Stomach (tissue), 9 donors: ENCODE measurements around the gene TSPAN32. TPM values are rescaled to one million over a fixed set of nuclear protein-coding genes. Genes with fewer than 3 reads are reported as not detected.

Experiments
- DNase-seq, 2 donors: peaks; one replicate each; pipeline versions ENCODE4 v3.0.0 to v3.0.0-alpha.2; 2013 to 2019
- H3K27ac ChIP-seq, 5 donors: fragments of 200-600 bp in 4 of 5; sonication (generic) in 4 of 5; one replicate each; pipeline ENCODE4 v1.5.1; 2013 to 2019; ENCODE audit warnings: mild to moderate bottlenecking in 1 of 5, moderate library complexity in 1 of 5
- H3K27me3 ChIP-seq, 3 donors: fragments of 200-600 bp; sonication (generic); one replicate each; pipeline ENCODE4 v1.5.1; 2017 to 2019; ENCODE audit warnings: mixed run types in 1 of 3
- H3K36me3 ChIP-seq, 4 donors: fragments of 200-600 bp; sonication (generic); 1 replicate in 3 of 4; 2 replicates in 1 of 4; pipeline ENCODE4 v1.5.1; 2016 to 2019
- H3K4me1 ChIP-seq, 4 donors: fragments of 200-600 bp; sonication (generic); one replicate each; pipeline ENCODE4 v1.5.1; 2016 to 2019
- H3K4me3 ChIP-seq, 4 donors: fragments of 200-600 bp; sonication (generic) in 3 of 4; one replicate each; pipeline ENCODE4 v1.5.1; 2016 to 2019; ENCODE audit warnings: mild to moderate bottlenecking in 1 of 4
- H3K9me3 ChIP-seq, 4 donors: fragments of 200-600 bp; sonication (generic); one replicate each; pipeline ENCODE4 v1.5.1; 2016 to 2019
- EP300 ChIP-seq: sonication (generic); formaldehyde crosslinking; IDR thresholded peaks from one replicate; pipeline ENCODE4 v1.6.1; 2017; ENCODE audit warnings: antibody characterized with exemption
- POLR2A ChIP-seq, 4 donors: fragments of 450-650 bp; IDR thresholded peaks; one replicate each; pipeline ENCODE4 v1.6.1; 2016; ENCODE audit warnings: antibody characterized with exemption in 4 of 4, control low read depth in 2 of 4, mild to moderate bottlenecking in 1 of 4, moderate library complexity in 1 of 4
- POLR2AphosphoS5 ChIP-seq, 3 donors: sonication (generic); formaldehyde crosslinking; IDR thresholded peaks; one replicate each; pipeline ENCODE4 v1.6.1; 2016; ENCODE audit warnings: antibody characterized with exemption in 3 of 3
- WGBS, 5 donors: extraction: QIAGEN DNeasy Blood & Tissue Kit in 3 of 5; methylation state at CpG; one replicate each; pipeline versions ENCODE4 v1.1.5 to v1.1.7; 2013 to 2018; 5-methylcytosine and 5-hydroxymethylcytosine counted together
- intact Hi-C: fragments of 100-400 bp; cut with DNase I; formaldehyde crosslinking; loops from one replicate; pipeline ENCODE4 v1.15.1; 2023; ENCODE audit warnings: low total_unique reads
- polyA plus RNA-seq, 3 donors: library from polyadenylated mRNA; stranded (reverse); fragments of 200-250 nt; gene quantifications; one replicate each; pipeline ENCODE4 v1.2.3, GENCODE V29; 2013
- total RNA-seq, 5 donors: library from RNA; depleted of rRNA; stranded (reverse); fragments of >200 nt; gene quantifications; one replicate each; pipeline versions ENCODE4 v1.1.0 to v1.2.3, GENCODE V29; 2014 to 2016
- TF ChIP-seq, protein P1 (sequence below), 7 experiments: fragments of 450-650 bp in 4 of 7; fragments of 200-600 bp in 3 of 7; sonication (generic) in 3 of 7; IDR thresholded peaks; one replicate each; pipeline ENCODE4 v1.5.1; 2016 to 2019; ENCODE audit warnings: antibody characterized with exemption in 7 of 7, control low read depth in 2 of 7, mild to moderate bottlenecking in 1 of 7
- donor health status: healthy with polysubstance abuse.
- donor health status: Bipolar disorder and iron deficiency.
- donor health status: healthy.

TSPAN32 gene
- total and polyA plus RNA-seq, 8 donors = 1.1 to 9.0 (median 2.3) TPM; not detected in 4

DNA sequence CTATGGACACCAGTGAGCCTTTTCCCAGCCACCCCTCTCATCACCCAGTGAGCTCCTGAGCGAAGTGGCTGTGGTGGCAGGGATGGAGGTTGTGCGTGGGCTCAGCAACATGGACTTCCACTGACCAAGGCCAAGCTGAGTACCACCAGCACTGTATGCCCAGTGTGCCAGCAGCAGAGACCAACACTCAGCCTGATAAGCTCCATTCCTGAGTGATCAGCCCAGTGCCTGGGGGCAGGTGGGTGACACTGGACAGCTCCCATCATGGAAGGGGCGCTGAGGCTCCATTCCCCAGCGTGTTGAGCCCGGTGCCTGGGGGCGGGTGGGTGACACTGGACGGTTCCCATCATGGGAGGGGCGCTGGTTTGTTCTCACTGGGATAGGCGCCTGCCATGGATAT, 57.7 kb downstream of the TSPAN32 start:
- TF ChIP-seq POLR2AphosphoS5 (IDR thresholded peaks at IDR 0.05) (no peak), POLR2A (IDR thresholded peaks at IDR 0.05) (no peak), EP300 (no peak)
- TF ChIP-seq, protein P1, sequence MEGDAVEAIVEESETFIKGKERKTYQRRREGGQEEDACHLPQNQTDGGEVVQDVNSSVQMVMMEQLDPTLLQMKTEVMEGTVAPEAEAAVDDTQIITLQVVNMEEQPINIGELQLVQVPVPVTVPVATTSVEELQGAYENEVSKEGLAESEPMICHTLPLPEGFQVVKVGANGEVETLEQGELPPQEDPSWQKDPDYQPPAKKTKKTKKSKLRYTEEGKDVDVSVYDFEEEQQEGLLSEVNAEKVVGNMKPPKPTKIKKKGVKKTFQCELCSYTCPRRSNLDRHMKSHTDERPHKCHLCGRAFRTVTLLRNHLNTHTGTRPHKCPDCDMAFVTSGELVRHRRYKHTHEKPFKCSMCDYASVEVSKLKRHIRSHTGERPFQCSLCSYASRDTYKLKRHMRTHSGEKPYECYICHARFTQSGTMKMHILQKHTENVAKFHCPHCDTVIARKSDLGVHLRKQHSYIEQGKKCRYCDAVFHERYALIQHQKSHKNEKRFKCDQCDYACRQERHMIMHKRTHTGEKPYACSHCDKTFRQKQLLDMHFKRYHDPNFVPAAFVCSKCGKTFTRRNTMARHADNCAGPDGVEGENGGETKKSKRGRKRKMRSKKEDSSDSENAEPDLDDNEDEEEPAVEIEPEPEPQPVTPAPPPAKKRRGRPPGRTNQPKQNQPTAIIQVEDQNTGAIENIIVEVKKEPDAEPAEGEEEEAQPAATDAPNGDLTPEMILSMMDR (IDR thresholded peaks at IDR 0.05) = no peak
- Histone ChIP-seq H3K36me3 (no peaks in the 10 kb centered on the region), H3K27ac (no peak overlapping the region), H3K9me3 (no peaks in the 10 kb centered on the region), H3K4me3 (no peak overlapping the region), H3K4me1 (no peaks in the 10 kb centered on the region), H3K27me3 (no peaks in the 10 kb centered on the region)
- DNase-seq = no peak
- intact Hi-C loops = no loop called here
- 89 to 96% (median 93%) methylated on average over 9 of the region's 9 CpGs for WGBS, 5 donors

DNA sequence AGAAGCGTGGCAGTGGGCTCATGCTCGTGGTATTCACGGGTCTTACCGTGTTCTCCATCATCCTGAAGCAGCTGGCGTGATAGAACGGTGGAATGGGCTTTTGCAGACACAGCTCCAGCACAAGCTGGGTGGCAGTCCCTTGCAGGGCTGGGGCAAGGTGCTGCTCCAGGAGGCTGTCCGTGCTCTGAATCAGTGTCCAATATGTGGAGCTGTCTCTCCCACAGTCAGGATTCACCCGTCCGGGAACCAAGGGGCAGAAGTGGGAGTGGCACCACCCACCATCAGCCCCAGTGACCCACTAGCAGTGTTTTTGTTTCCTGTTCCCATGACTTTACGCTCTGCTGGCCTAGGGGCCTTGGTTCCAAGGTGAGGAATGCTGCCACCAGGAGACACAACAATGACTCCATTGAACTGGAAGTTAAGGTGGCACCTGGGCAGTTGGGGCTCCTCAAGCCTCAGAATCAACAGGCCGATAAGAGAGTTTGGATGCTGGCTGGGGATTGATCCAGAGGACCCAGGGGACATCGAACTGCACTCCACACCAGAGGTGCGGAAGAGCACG, 58.3 kb downstream of the TSPAN32 start:
- WGBS, 5 donors = 80 to 93% (median 87%) methylated on average over 12 to 14 of the region's 14 CpGs
- H3K27ac ChIP-seq = no peak overlapping the region
- no peak for DNase-seq
- no peaks in the 10 kb centered on the region for H3K4me1 ChIP-seq
- H3K36me3 ChIP-seq = no peaks in the 10 kb centered on the region
- intact Hi-C loops = no loop called here
- no peaks in the 10 kb centered on the region for H3K27me3 ChIP-seq
- H3K9me3 ChIP-seq = no peaks in the 10 kb centered on the region
- TF ChIP-seq POLR2AphosphoS5 (IDR thresholded peaks at IDR 0.05) (no peak), EP300 (no peak), POLR2A (IDR thresholded peaks at IDR 0.05) (no peak)
- TF ChIP-seq, protein P1 (IDR thresholded peaks at IDR 0.05) = no peak
- H3K4me3 ChIP-seq = no peak overlapping the region

DNA sequence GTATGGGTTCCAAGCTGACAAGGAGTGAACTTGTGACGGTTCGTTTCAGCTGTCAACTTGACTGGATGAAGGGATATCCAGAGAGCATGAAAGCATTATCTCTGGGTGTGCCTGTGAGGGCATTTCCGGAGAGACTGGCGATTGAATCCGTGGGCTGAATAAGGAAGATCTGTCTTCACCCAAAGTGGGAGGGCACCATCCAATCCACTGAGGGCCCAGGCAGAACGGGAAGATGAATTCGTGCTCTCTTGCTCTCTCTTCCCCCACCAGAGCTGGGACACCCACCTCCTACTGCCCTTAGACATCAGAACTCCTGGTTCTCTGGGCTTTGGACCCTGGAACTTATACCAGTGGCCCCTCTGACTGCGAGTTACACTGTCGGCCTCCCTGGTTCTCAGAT, 59.8 kb downstream of the TSPAN32 start:
- no peak for DNase-seq
- no peak overlapping the region for H3K27ac ChIP-seq
- no peaks in the 10 kb centered on the region for H3K9me3 ChIP-seq
- intact Hi-C loops = no loop called here
- TF ChIP-seq, protein P1 (IDR thresholded peaks at IDR 0.05) = no peak
- TF ChIP-seq EP300 (no peak), POLR2A (IDR thresholded peaks at IDR 0.05) (no peak), POLR2AphosphoS5 (IDR thresholded peaks at IDR 0.05) (no peak)
- H3K27me3 ChIP-seq = no peaks in the 10 kb centered on the region
- WGBS, 5 donors = 72 to 92% (median 83%) methylated on average over 9 of the region's 9 CpGs
- H3K4me1 ChIP-seq = peaks cover 0 to 9% (median 3%) of the 10 kb centered on the region in 4 donors
- H3K4me3 ChIP-seq = no peak overlapping the region
- no peaks in the 10 kb centered on the region for H3K36me3 ChIP-seq

DNA sequence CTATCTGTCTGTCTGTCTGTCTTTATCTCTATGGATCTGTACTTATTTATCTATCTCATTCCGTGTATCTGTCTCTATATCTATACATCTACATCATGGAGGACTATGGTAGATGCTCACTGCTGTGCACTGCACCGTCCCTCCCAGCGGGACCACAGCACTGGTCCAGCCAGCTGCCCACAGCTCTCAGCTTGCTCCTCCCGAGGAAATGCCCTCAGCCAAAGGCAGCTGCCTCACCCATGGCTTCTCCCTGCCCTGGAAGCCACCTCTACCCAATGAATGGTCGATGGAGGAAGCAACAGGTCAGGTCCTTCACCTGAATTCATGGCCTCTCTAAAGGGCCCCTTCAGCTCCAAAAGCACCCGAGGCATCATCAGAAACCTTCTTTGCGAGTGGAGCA, 60.6 kb downstream of the TSPAN32 start:
- intact Hi-C loops = no loop called here
- no peak overlapping the region for H3K4me3 ChIP-seq
- TF ChIP-seq, protein P1 (IDR thresholded peaks at IDR 0.05) = no peak
- TF ChIP-seq EP300 (no peak), POLR2A (IDR thresholded peaks at IDR 0.05) (no peak), POLR2AphosphoS5 (IDR thresholded peaks at IDR 0.05) (no peak)
- no peaks in the 10 kb centered on the region for H3K27me3 ChIP-seq
- H3K4me1 ChIP-seq = peaks cover 0 to 14% (median 4%) of the 10 kb centered on the region in 4 donors
- WGBS, 5 donors = 79 to 86% (median 81%) methylated on average over 7 of the region's 7 CpGs
- no peaks in the 10 kb centered on the region for H3K36me3 ChIP-seq
- H3K9me3 ChIP-seq = no peaks in the 10 kb centered on the region
- no peak overlapping the region for H3K27ac ChIP-seq
- no peak for DNase-seq
